ENCODE measurements around the gene KDM4D.

DNA sequence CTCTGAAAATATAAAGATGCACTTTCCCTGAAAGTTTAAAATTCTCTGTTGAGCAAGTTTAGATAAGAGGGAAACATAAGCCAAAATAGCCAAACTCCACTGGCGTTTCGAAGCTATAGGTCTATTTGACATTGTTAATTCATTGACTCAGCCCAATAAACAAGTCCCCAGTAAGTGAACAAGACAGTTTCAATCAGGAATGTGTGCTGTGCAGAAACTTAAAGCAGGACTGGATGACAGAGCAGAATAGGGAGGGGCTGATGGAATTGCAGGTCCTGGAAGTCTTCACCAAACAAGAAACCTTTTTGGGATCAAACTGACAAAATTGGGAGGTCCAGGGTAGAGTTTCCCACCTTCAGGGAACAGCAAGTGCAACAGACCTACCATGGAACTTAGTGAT lies 42.6 kb downstream of the KDM4D start:
- TF ChIP-seq, protein P1, sequence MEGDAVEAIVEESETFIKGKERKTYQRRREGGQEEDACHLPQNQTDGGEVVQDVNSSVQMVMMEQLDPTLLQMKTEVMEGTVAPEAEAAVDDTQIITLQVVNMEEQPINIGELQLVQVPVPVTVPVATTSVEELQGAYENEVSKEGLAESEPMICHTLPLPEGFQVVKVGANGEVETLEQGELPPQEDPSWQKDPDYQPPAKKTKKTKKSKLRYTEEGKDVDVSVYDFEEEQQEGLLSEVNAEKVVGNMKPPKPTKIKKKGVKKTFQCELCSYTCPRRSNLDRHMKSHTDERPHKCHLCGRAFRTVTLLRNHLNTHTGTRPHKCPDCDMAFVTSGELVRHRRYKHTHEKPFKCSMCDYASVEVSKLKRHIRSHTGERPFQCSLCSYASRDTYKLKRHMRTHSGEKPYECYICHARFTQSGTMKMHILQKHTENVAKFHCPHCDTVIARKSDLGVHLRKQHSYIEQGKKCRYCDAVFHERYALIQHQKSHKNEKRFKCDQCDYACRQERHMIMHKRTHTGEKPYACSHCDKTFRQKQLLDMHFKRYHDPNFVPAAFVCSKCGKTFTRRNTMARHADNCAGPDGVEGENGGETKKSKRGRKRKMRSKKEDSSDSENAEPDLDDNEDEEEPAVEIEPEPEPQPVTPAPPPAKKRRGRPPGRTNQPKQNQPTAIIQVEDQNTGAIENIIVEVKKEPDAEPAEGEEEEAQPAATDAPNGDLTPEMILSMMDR (IDR thresholded peaks at IDR 0.05 in 2 of 3, conservative IDR thresholded peaks at IDR 0.05 in 1 of 3; ENCODE audit: insufficient read depth in 2 of 3, low read depth in 1 of 3, low read length in 3 of 3), result no peak
- TF ChIP-seq KLF6 (CRISPR knock-in tag; IDR thresholded peaks at IDR 0.05; ENCODE audit: borderline replicate concordance) (no peak), ZKSCAN1 (IDR thresholded peaks at IDR 0.05; ENCODE audit: low read depth, low read length) (no peak), ZNF3 (CRISPR knock-in tag; IDR thresholded peaks at IDR 0.05) (no peak), SMC3 (conservative IDR thresholded peaks at IDR 0.05; ENCODE audit: insufficient read depth, low read depth, low read length) (no peak), POLR2A (conservative IDR thresholded peaks at IDR 0.05) (no peak), EP300 (IDR thresholded peaks at IDR 0.05; ENCODE audit: low read length) (no peak), ESRRA (IDR thresholded peaks at IDR 0.05; ENCODE audit: borderline replicate concordance, low read depth) (no peak), FOXK1 (CRISPR knock-in tag; IDR thresholded peaks at IDR 0.05; ENCODE audit: borderline replicate concordance) (no peak)

Data from K562 (cell line).